Heart left ventricle (tissue), 13 donors: ENCODE measurements around the gene SLC44A2.

ENCODE experiments used
- POLR2A ChIP-seq, 2 donors: fragments of 450-650 bp; IDR thresholded peaks; one replicate each; pipeline ENCODE4 v1.6.1; 2017; ENCODE audit warnings: antibody characterized with exemption in 2 of 2, mild to moderate bottlenecking in 2 of 2, moderate library complexity in 2 of 2
- TF ChIP-seq, protein P1 (sequence below), 12 donors: fragments of 200-600 bp; sonication (generic) in 4 of 12; IDR thresholded peaks; one replicate each; pipeline versions ENCODE4 v1.5.0 to v1.8.0; 2018 to 2022; ENCODE audit warnings: antibody characterized with exemption in 12 of 12, mild to moderate bottlenecking in 5 of 12
- donor health status: ischemic (EF 13 %, LVEDD 7.1; RV severe dilation, severe dysfunction).
- donor health status: DM: no; HTN: yes; CAD: no.
- donor health status: DM: no; HTN: no; CAD: no.
- donor health status: ischemic (EF 25% LVEDD 6.9; RV normal size, moderate dysfunction).
- donor health status: ischemic (EF 25% LVEDD 5.7; RV mildly dilated, moderate dysfunction).
- donor health status: ischemic (EF 35%, LVEDD 5.7; RV mildly dilated, moderate dysfunction).
- donor health status: nonischemic (EF 11% LVEDD 7.7; RV severe dilation, severe dysfunction).
- donor health status: DM: yes; HTN: yes; CAD: no.
- donor health status: PGD.
- donor health status: ischemic (EF 29% LVEDD 5.4; RV normal size, mild dysfunction).
- donor health status: nonischemic (EF 23%, LVEDD 6.1; RV moderate dilation, normal function).

DNA sequence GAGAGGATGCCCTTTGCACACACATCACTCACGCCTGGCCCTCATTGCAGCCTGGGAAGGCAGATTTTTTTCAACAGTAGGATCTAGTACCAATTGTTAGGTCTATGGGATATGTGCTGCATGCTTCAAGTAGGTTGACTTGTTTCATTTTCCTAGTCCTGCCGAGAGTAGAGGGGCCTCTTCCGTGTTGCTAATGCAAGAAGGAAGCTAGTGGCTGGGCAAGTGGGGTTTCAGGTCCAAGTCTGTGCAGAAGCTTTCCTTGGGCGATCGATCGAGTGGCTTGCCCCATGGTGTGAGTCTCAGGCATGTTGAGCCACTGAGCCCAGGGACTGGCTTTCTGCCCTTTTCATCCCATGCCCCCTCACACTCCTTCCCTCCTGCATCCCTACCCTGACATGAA is 42.5 kb downstream of the SLC44A2 start:
- TF ChIP-seq, protein P1, sequence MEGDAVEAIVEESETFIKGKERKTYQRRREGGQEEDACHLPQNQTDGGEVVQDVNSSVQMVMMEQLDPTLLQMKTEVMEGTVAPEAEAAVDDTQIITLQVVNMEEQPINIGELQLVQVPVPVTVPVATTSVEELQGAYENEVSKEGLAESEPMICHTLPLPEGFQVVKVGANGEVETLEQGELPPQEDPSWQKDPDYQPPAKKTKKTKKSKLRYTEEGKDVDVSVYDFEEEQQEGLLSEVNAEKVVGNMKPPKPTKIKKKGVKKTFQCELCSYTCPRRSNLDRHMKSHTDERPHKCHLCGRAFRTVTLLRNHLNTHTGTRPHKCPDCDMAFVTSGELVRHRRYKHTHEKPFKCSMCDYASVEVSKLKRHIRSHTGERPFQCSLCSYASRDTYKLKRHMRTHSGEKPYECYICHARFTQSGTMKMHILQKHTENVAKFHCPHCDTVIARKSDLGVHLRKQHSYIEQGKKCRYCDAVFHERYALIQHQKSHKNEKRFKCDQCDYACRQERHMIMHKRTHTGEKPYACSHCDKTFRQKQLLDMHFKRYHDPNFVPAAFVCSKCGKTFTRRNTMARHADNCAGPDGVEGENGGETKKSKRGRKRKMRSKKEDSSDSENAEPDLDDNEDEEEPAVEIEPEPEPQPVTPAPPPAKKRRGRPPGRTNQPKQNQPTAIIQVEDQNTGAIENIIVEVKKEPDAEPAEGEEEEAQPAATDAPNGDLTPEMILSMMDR (IDR thresholded peaks at IDR 0.05): no peak
- no peak for TF ChIP-seq POLR2A (IDR thresholded peaks at IDR 0.05)
